Peyer's patch (tissue), 4 donors: ENCODE results near the gene FMN1. TPM values are rescaled to one million over a fixed set of nuclear protein-coding genes. Genes with fewer than 3 reads are reported as not detected.

ENCODE experiments used
- DNase-seq, 3 donors: peaks; one replicate each; pipeline ENCODE4 v3.0.0-alpha.2; 2017 to 2019
- H3K27ac ChIP-seq, 4 donors: fragments of 200-600 bp; sonication (generic); one replicate each; pipeline ENCODE4 v1.5.1; 2016 to 2019
- H3K27me3 ChIP-seq, 2 donors: fragments of 200-600 bp; sonication (generic); one replicate each; pipeline ENCODE4 v1.5.1; 2019
- H3K36me3 ChIP-seq, 3 donors: fragments of 200-600 bp; sonication (generic); one replicate each; pipeline ENCODE4 v1.5.1; 2016 to 2019
- H3K4me1 ChIP-seq, 4 donors: fragments of 200-600 bp; sonication (generic); one replicate each; pipeline ENCODE4 v1.5.1; 2016 to 2019
- H3K4me3 ChIP-seq, 4 donors: fragments of 200-600 bp; sonication (generic); 1 replicate in 3 of 4; 2 replicates in 1 of 4; pipeline ENCODE4 v1.5.1; 2016 to 2019; ENCODE audit warnings: mild to moderate bottlenecking in 1 of 4
- H3K9me3 ChIP-seq, 4 donors: fragments of 200-600 bp; sonication (generic); one replicate each; pipeline ENCODE4 v1.5.1; 2016 to 2019; ENCODE audit warnings: mild to moderate bottlenecking in 1 of 4
- CTCF ChIP-seq, 6 experiments: fragments of 450-650 bp in 4 of 6; fragments of 200-600 bp in 2 of 6; sonication (generic) in 1 of 6; IDR thresholded peaks; one replicate each; pipeline ENCODE4 v1.5.1; 2017 to 2019; ENCODE audit warnings: antibody characterized with exemption in 6 of 6, mild to moderate bottlenecking in 3 of 6, moderate library complexity in 1 of 6
- POLR2A ChIP-seq, 2 donors: fragments of 450-650 bp; IDR thresholded peaks; one replicate each; pipeline ENCODE4 v1.5.1; 2017; ENCODE audit warnings: antibody characterized with exemption in 2 of 2, mild to moderate bottlenecking in 2 of 2, moderate library complexity in 2 of 2
- total RNA-seq, 4 donors: library from RNA; depleted of rRNA; stranded (reverse); fragments of >200 nt; gene quantifications; one replicate each; pipeline ENCODE4 v1.1.0, GENCODE V29; 2016

The FMN1 gene
- total RNA-seq, 4 donors from 2014 or later: 15.4 to 57.8 (median 29.1) TPM

- no peaks in the 10 kb centered on the region for H3K27me3 ChIP-seq
- TF ChIP-seq POLR2A (IDR thresholded peaks at IDR 0.05) (no peak), CTCF (IDR thresholded peaks at IDR 0.05) (no peak)
- no peak for DNase-seq
- H3K4me3 ChIP-seq: no peak overlapping the region
- H3K36me3 ChIP-seq: no peaks in the 10 kb centered on the region
- H3K9me3 ChIP-seq: no peaks in the 10 kb centered on the region
- H3K27ac ChIP-seq: no peak overlapping the region
- H3K4me1 ChIP-seq: no peaks in the 10 kb centered on the region
Observed at GRCh38 chr15:33158366-33158765, 36.1 kb downstream of the FMN1 start.

GRCh38 chr15:33157371-33158037 is 37.0 kb downstream of the FMN1 start:
- Histone ChIP-seq H3K4me1 (no peaks in the 10 kb centered on the region), H3K4me3 (no peak overlapping the region), H3K36me3 (no peaks in the 10 kb centered on the region), H3K9me3 (no peaks in the 10 kb centered on the region), H3K27ac (no peak overlapping the region), H3K27me3 (no peaks in the 10 kb centered on the region)
- no peak for TF ChIP-seq CTCF (IDR thresholded peaks at IDR 0.05)
- TF ChIP-seq POLR2A (IDR thresholded peaks at IDR 0.05): no peak
- no peak for DNase-seq

GRCh38 chr15:33155691-33156420 is 38.7 kb downstream of the FMN1 start:
- no peak for TF ChIP-seq POLR2A (IDR thresholded peaks at IDR 0.05)
- no peak for TF ChIP-seq CTCF (IDR thresholded peaks at IDR 0.05)
- no peak for DNase-seq
- no peaks in the 10 kb centered on the region for H3K9me3 ChIP-seq
- H3K4me1 ChIP-seq: no peaks in the 10 kb centered on the region
- no peaks in the 10 kb centered on the region for H3K27me3 ChIP-seq
- peak overlapping the region in 1 of 4 donors; percentile 40 for H3K27ac ChIP-seq
- H3K36me3 ChIP-seq: no peaks in the 10 kb centered on the region
- no peak overlapping the region for H3K4me3 ChIP-seq

GRCh38 chr15:33154351-33155166 is 40.0 kb downstream of the FMN1 start:
- Histone ChIP-seq H3K4me1 (peaks cover 0 to 9% (median 0%) of the 10 kb centered on the region in 4 donors), H3K27ac (peak overlapping the region in 2 of 4 donors; percentile 21 to 58), H3K4me3 (peak overlapping the region in 1 of 4 donors; percentile 28), H3K36me3 (no peaks in the 10 kb centered on the region), H3K9me3 (no peaks in the 10 kb centered on the region), H3K27me3 (no peaks in the 10 kb centered on the region)
- peak in 1 of 3 donors; percentile 57 for DNase-seq
- TF ChIP-seq POLR2A (IDR thresholded peaks at IDR 0.05): peak in 1 of 2 donors; percentile 20
- TF ChIP-seq CTCF (IDR thresholded peaks at IDR 0.05): no peak

- peak overlapping the region in 2 of 4 donors; percentile 10 to 58 for H3K27ac ChIP-seq
- H3K4me1 ChIP-seq: peaks cover 0 to 11% (median 0%) of the 10 kb centered on the region in 4 donors
- no peaks in the 10 kb centered on the region for H3K36me3 ChIP-seq
- no peaks in the 10 kb centered on the region for H3K27me3 ChIP-seq
- no peaks in the 10 kb centered on the region for H3K9me3 ChIP-seq
- TF ChIP-seq POLR2A (IDR thresholded peaks at IDR 0.05) (no peak), CTCF (IDR thresholded peaks at IDR 0.05) (no peak)
- peak overlapping the region in 1 of 4 donors; percentile 28 for H3K4me3 ChIP-seq
- DNase-seq: no peak
Observed at GRCh38 chr15:33153548-33153947, 41.0 kb downstream of the FMN1 start.
